Stimulated activated CD4-positive, alpha-beta T cell treated with anti-CD3 and anti-CD28 coated beads, TNF-alpha, amount 100 ng/mL, for 48 hours (primary cell): ENCODE results near the gene LRRC1.
"Not testable (repeated sequence)": the region's sequence is repeated elsewhere in the genome, so short reads cannot be mapped to it uniquely, and the experiment has no call there.

ENCODE experiments used
- DNase-seq, 3 donors: peaks; one replicate each; pipeline ENCODE4 v3.0.0-alpha.2; 2020; ENCODE audit warnings: low read depth in 3 of 3

Gene LRRC1

DNA sequence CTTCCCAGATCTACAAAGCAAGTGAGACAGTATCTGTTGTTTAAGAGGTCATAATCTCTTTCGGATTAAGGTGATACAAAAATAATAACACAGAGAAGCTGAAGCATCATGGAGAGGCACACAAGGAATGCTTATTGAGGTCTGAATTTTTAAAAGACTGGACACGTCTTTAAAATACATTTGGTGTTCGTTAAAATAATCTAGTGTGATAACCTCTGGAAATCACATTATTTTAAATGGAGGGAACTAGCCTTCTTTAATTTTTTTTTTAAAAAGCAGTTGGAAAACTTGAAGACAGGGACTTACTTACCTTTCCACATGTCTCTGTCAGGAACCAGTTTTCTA is 1.9 kb upstream of the LRRC1 start:
- DNase-seq, result no peak

DNA sequence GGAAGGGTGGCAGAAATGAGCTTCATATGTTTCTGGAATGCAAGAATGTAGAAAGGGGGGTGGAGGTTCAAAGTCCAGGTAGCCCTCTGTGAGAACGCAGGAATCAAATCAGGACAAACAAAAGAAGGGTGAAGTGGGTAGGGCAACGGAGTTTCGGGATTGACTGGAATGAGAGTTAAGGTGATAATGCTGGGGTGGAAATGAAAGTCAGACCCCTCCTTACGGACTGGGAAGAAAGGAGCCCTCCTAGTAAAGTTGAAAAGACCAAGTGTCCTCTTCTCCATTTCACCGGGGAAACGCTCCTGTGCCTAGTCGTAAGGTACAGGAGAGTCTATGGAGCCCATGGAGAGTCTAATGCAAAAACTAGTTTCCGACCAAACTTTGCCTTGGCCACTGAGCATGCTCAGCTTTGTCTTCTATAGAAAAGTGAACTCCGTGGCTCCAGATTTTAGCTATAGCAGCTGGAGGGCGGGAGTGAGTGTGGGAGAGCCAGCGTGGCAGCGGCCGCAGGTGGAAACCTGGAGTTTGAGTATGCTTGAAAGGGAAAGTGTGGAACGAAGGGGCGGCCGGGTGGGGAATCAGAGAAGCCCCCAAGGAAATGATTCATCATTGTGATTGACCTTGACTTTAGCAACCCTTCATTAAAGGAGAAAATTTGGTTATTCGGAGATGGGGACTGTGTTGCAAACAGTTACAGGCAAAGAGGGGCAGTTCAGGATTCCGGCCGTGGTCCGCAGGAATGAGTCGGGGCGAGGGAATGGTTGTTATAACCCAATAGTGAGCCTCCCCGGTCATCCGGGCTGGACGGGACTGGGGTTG is 1.3 kb upstream of the LRRC1 start:
- DNase-seq, result no peak

DNA sequence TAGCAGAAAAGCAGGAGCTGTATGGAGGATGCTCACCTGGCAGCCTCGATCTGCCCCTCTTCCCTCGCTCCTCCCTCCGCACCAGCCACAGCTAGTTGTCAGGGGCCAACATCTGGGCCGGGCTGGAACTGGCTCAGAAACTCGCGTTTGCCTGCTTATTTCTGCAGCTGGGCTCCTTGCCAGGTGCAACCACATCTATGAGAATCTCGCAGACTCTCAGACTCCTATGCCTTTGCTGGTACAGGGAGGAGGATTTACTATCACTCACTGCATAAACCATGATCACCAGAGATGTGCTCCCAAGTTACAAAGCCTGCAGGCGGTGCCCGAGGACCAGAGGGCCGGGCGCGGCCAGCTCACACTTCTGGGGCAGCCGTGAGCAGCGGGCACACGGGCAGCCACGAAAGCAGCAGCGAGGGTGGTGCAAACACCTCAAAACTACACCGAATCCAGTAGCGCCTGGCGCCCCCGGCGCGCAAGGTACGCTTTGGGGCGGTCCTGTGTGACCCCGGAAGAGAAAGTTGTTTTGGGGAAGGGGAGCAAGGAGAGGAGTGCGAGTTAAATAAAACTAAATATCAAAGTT is 577 bp upstream of the LRRC1 start:
- peak in 1 of 3 donors; percentile 29 for DNase-seq

DNA sequence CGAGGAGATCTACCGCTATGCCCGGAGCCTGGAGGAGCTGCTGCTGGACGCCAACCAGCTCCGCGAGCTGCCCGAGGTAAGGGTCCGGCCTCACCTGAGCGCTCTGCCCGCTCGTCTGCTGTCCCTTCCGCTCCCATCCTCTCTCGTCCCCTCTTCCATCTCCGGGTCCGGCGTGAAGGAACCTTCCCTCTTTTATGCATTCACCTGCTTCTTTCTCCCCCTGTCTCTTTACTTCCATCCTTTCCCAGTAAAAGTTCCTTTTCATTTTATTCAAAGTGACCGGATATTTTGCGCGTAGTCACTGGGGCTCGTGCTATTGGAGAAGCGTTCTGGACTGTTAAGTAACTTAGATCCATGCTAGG is 516 bp downstream of the LRRC1 start:
- DNase-seq, result no peak

DNA sequence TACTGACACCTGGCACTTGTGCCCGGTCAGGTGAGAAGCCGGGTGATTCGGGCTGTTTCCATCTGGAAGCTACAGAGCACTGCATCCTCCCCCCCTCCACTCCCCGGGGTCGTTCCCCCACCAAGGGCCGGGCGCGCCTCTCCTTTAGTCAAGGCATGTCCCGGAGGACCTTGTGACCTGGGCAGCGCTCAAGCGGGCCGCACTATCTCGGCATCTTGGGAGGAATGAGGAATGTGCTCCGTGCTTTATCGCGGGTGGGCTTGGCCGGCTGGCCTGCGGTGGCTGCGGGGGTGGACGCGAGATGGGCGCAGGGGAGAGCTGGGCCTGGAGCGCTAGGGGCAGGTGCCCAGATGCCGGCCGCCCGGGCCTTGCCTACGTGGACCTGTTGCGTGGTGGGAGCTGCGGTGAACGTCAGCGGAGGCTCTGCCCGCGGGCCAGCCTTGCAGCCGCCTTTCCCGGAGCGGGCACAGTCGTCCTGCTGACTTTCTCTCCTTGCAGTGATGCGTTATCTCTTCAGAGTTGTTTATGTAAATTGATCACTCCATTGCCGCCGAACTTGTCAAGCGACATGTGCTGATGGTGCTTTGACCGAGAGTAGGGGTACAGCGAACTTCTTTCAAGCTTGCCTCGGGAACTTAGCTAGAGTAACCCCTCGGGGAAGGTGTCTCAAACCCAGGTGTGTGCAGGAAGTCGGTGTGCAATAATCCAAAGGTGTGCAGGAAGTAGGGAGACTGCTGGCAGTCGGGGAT is 1.1 kb downstream of the LRRC1 start:
- no peak for DNase-seq

DNA sequence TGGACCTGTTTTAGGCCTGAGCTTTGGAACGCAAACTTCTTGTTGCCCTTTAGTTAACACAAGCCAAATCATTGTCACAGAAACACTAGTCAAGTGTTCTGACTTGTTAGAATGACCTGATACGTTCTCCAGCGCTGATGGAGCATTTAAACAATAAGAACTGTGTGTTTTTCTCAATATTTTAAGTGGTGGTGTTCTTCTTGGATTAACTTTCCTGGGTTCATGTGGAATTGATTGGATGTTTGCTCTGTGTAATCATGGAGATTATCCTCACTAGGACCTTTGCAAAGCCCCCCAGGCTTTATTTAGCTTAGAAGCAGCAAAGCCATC is 1.6 kb downstream of the LRRC1 start:
- DNase-seq, result no peak

DNA sequence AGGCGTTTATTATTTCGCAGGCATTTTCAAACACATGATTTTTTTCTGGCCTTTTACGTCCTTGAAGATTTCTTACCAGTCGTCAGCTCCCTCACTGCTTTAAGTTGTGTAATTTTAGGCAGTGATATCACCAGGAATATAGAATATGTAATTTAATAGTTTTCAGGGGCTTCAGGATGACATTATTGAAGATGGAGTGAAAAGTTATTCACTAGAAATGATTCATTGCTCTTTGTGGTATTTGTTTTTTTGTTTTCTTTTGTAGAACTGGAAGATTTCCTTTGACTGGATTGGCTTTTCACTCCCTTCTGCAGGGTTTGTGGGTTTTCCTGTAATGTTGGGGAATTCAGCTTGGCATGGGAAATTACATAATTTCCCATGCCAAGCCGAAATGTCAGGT is 2.0 kb downstream of the LRRC1 start:
- DNase-seq, result no peak

DNA sequence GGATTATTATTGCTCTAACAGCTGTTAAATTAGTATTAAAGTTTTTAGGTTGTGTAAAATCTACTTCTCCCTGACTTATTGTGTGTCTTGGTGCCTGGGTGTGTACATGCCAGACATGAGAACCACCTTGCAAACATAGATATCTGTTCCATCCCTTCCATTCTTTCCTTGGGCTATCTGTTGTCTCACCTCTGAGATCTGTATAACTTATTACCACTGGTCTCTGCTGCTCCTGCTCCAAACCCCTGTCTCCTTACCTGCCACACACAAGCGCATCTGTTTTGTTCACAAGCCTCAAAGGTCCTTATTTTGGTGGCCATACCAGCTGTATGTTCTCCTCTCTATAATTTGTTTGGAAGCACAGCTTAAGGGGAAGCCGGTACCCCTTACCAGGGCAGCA is 2.5 kb downstream of the LRRC1 start:
- DNase-seq, result no peak

DNA sequence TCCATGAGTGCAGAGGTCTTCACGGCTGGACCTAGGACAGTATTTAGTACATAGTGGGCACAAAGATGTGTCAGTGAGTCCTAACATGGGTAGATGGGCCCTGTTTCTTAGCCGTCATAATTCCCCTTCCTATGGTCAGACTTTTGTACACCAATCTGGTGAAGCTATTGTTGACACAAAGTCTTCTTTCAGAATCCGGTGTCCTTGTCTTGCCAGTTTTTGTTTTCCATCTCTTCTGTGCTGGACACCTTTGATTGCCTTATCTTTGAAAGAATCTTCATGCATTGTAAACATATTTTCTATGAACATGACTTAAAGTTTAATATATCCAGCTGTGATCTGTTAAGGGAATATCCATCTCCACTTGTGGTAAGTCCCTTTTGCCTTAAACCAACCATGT is 4.5 kb downstream of the LRRC1 start:
- DNase-seq, result no peak

DNA sequence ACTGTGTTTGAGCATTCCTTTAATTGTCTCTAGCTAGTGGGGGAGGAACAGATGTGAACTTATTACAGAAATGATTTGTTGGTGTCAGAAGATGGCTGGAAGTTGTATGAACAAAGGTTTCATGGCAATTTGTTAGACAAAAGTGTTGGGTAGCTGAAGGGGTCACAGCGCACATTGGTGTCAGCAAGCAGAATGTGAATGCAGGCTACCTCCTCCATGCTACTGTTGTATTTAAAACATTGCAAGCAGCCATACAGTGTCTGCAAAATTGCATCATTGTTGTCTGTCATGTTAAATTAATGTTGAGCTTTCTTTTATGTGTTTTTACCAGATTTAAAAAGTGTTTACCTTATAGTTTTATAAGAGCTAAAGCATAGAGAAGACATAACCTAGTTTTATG is 6.2 kb downstream of the LRRC1 start:
- DNase-seq, result no peak

DNA sequence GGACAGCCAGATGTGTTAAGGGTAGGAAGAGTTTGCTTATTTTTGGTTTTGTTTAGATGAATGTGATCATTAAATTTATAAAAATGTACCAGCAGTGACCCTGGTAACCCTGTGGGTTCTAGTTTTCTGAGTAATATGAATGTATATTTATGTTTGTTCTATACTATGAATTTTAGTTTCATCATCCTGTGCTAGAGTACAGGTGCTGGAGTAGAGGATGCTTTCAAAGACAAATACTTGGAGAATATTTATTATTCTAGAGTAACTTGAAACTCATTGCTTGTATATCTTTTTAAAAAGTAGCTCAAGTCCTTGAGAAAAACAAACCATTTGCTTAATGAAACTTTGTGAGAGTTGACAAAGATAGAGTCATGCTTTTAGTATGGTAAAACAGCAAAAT is 7.8 kb downstream of the LRRC1 start:
- no peak for DNase-seq

DNA sequence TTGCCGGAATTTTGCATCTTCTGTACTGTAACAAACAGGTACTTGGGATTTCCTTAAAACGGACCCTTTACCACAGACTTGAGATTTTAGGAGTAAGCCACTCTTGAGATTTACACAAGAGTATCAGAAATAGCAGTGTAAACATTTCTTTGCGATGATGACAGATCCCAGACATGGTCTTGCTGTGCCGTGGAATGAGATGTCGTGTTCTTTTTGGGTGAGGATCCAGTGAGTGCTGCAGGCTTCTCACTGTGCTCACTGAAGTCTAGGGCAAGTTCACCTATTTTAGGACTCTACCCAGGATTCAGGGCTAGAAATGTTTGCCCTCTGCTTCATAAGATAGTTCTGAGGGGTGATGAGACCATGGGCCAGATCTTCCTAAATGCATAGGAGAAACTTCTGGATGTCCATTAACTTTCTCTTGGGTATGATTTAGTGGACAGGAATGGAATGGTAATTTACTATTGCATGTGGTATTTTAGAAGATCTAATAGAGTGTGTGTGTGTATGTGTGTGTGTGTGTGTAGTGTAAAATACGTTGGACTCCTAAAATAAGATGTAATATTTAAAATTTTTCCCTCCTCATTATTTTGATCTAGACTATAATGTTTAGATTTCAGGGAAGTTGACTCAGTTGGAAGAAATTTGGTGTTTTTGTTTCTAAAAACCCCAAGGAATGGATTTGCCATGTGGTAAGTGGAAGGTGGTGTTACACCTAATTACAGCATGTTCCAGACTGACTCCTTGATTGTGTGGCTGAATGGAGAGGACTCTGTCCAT is 8.5 kb downstream of the LRRC1 start:
- no peak for DNase-seq

DNA sequence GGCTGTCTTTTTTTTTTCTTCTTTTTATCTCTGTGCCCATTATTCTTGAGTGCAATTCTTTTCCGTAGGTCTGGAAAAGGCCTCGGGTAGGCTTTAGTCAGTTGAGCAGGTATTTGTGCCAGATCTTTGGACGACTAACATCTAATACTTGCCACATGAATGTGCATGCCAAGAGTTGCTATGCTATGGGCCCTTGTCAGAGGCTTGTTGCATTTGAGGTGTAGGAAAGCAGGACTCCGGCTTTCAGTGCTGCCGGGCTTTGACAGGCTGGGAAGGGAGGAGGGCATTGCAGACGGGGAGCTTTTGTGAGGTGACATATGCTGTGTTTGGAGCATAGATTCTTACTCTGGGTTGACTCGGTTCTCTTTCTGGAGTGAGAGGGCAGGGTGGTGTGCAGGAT is 10.2 kb downstream of the LRRC1 start:
- no peak for DNase-seq

DNA sequence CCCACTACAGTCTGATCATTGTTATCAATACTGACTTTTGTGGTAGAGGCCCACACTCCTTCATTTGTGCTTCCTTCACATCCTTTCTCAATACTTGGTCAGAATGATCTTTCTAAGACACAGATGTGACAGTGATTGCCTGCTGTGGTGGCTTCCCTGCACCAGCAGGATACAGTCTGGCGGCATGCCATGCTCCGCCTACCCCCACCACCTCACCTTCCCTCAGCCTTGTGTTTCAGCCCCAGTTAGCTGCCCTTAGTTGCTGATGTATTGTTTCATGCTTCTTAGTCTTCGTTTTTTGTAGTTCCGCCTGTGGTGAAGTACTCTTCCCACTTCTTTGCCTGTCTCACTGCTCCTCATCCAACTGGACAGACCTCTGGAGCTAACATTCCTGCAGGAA is 10.9 kb downstream of the LRRC1 start:
- no peak for DNase-seq

DNA sequence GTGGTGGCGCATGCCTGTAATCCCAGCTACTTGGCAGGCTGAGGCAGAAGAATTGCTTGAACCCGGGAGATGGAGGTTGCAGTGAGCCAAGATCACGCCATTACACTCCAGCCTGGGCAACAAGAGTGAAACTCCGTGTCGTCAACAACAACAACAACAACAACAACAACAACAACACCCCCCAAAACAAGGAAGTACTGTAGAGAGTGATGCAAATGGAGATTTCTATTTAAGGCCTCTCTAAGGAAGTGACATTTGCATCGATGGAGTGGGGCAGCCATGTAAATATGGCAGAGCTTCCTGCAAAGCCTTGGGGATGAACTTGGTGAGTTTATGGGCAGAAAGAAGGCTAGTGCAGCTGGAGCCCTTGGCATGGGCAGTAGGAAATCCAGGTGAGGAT is 12.8 kb downstream of the LRRC1 start:
- not testable (repeated sequence) for DNase-seq

DNA sequence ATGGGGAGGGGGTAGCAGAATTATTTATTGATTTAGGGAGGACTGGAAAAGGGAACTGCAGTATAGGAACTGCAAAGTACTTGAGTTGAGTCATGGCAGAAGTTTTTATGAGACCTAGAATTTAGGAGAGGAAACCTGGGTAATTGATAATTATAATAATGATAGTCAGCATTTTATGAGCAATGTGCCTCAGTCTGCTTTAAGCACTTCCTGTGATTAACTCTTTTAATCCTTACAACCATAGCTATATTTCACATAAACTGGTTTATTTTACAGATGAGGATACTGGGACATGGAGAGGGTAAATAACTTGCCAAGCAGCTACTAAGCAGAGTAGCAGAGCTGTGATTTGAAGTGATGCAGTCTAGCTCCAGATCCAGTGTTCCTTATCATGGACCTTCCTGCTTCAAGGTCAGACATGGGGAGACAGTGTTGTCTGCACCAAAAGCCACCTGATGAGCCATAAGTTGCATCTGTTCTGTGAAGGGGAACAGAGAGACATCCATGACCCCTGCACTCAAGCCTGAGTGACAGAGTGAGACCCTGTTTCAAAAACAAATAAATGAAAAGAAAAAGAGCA is 13.6 kb downstream of the LRRC1 start:
- DNase-seq, result no peak

DNA sequence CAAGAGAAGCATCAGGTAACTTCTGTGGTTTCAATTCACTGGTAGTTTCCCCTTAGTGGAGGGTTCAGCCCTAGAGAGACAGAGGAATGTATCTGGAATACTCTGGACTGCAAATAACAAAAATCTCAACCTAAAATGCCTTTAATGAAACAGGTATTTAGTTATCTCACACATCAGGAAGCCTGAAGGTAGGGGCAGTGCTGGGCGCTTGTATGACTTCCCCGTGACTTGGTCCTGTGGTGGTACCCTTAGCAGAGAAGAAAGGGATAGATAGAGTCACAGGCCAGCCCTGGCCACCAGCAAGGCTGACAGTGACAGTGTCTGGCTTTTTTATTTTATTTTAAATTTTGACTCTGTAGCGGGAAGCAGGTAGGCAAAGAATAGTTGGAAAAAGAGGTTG is 14.9 kb downstream of the LRRC1 start:
- DNase-seq, result no peak

DNA sequence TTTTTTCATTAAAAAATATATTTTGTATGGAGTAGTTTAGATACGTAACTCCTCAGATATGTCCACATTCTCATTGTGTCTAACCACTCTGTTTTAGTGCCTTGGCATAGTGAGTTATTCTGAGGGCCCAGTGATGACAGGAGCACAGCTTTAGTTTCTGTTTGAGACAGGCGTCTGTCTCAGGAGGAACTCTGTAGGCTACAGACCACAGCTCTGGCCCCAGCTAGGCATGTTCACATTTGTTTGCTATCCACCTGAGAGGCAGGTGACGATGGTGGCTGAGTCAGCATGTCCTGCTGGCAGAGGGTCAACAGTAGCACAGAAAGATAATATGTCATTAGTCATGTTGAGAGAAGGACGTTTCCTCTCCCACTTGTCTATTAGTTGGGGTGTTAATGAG is 16.3 kb downstream of the LRRC1 start:
- no peak for DNase-seq

DNA sequence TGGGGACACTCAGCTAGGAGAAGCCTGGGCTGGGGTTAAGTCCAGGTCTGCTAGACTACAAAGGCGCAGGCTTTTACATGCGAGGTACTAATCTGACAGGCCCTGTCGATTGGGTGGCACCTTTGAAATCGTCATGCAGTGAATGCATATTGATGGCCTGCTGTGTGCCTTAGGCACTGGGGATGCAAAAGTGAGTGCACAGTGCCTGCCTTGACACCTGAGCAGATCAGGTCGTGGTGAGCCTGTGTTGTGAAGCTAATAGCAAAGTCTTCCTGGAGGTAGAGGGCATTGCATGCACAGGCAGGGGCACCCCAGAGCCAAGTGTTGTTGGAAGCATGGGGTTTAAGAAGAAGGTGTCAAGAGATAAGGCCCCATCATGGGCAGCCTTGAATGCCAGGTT is 16.9 kb downstream of the LRRC1 start:
- no peak for DNase-seq

DNA sequence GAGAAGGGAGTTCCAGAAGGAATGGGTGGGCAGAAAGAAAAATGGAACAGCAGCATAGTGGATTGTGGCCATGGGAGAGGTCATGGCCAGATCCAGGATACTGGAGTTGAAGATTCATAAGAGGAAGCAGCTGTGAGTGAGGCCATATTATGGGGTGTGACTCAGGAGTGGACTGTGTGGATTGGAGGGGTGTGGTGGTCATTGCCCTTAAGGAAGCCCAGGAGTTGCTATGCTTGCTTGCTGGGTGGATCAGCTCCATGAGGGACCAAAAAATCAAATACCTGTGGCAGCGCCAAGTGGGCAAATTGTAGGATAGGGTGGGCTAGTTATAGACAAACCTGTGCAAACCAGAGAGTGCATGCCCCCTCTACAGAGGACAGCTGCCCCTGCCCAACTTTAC is 18.3 kb downstream of the LRRC1 start:
- no peak for DNase-seq

DNA sequence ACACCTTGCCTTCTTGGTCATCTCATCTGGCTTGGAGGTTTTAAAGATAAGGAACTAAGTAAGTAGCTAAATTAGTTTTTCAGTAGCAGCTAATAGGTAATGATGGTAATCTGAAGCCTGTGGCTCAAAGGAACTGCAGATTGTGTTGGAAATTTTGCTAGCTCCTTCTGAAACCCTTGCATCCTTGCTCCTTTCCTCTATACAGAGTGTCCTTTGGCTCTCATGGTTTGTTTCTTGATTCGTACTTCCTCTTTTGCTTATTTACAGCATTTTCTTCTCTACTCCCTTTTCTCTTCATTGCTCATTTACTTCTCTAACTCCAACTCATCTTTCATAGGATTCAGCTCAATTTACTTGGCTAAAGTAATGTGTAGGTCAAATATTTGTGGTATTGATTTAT is 19.0 kb downstream of the LRRC1 start:
- DNase-seq, result no peak

DNA sequence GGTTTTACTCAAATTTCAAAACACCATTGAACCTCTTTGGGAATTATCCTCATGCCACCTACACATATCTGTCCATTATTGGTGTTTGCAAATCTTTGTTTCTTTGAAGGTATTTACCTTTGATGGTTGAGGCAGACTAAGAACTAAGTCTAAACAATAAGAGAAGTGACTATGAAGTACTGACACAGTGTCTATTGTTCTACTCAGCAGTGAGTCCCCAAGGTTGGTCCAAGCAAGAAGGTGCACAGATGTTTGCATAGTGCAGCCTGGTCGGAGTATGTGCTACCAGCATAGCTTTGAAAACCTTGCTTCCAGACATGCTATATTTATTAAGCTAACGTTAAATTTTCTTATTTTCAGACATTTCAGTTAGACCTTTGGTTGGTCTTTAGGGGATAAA is 19.5 kb downstream of the LRRC1 start:
- DNase-seq, result no peak
